Measurements from ENCODE around the gene WDR18.

Gene WDR18

GRCh38 chr19:991932-992669 lies 8.0 kb downstream of the WDR18 start:
- DNase-seq (ENCODE audit: low read depth in 2 of 2) = no peak

GRCh38 chr19:992670-993055 lies 8.5 kb downstream of the WDR18 start:
- DNase-seq (ENCODE audit: low read depth in 2 of 2) = no peak

- DNase-seq (ENCODE audit: low read depth in 2 of 2) = no peak
Observed at GRCh38 chr19:993361-993830, 9.3 kb downstream of the WDR18 start.

- no peak for DNase-seq (ENCODE audit: low read depth in 2 of 2)
Observed at GRCh38 chr19:993831-994393, 9.8 kb downstream of the WDR18 start.

- no peak for DNase-seq (ENCODE audit: low read depth in 2 of 2)
Observed at GRCh38 chr19:994516-994915, 10.4 kb downstream of the WDR18 start.

- DNase-seq (ENCODE audit: low read depth in 2 of 2) = no peak
Observed at GRCh38 chr19:995051-995827, 11.1 kb downstream of the WDR18 start.

GRCh38 chr19:996051-996838 lies 12.1 kb downstream of the WDR18 start:
- DNase-seq (ENCODE audit: low read depth in 2 of 2) = peak; percentile 36 to 52

- no peak for DNase-seq (ENCODE audit: low read depth in 2 of 2)
Observed at GRCh38 chr19:998064-998463, 13.9 kb downstream of the WDR18 start.

GRCh38 chr19:999379-999719 lies 15.2 kb downstream of the WDR18 start:
- DNase-seq (ENCODE audit: low read depth in 2 of 2) = no peak

- peak; percentile 16 to 35 for DNase-seq (ENCODE audit: low read depth in 2 of 2)
Observed at GRCh38 chr19:1000095-1000494, 15.9 kb downstream of the WDR18 start, which contains the start of gene GRIN3B. Gene GRIN3B, plus strand, starts transcription at chr19:1000419. Its CDS starts 19 bp downstream, at chr19:1000438.

- DNase-seq (ENCODE audit: low read depth in 2 of 2) = no peak
Observed at GRCh38 chr19:1000591-1001537, 16.7 kb downstream of the WDR18 start.

- peak; percentile 38 to 53 for DNase-seq (ENCODE audit: low read depth in 2 of 2)
Observed at GRCh38 chr19:1001538-1002166, 17.5 kb downstream of the WDR18 start.

GRCh38 chr19:1002600-1002999 lies 18.5 kb downstream of the WDR18 start:
- DNase-seq (ENCODE audit: low read depth in 2 of 2) = no peak

- no peak for DNase-seq (ENCODE audit: low read depth in 2 of 2)
Observed at GRCh38 chr19:1003283-1003682, 19.1 kb downstream of the WDR18 start.

GRCh38 chr19:1004204-1004802 lies 20.2 kb downstream of the WDR18 start:
- no peak for DNase-seq (ENCODE audit: low read depth in 2 of 2)

GRCh38 chr19:1004803-1005664 lies 20.9 kb downstream of the WDR18 start:
- no peak for DNase-seq (ENCODE audit: low read depth in 2 of 2)

GRCh38 chr19:1006711-1007398 lies 22.7 kb downstream of the WDR18 start:
- DNase-seq (ENCODE audit: low read depth in 2 of 2) = no peak
